ENCODE measurements around the gene SORBS1.

DNA sequence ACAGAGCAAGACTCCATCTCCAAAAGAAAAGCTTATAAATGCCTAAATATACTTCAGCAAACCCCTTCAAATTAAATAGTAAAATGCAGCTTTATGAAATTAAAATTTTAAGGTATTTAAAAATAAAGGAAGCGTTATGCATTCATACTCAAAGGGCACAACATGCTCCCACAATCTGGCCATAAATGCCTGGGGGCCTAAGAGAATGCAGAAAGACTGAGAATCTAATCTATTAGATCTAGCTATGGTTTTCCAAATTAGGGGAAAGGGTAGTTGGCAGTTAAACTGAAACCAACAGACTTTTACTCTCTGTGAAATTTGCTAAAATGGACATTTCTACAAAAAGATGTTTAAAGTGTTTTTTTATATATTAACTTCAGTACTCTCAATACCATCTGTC is 40.6 kb downstream of the SORBS1 start:
- TF ChIP-seq, protein P1, sequence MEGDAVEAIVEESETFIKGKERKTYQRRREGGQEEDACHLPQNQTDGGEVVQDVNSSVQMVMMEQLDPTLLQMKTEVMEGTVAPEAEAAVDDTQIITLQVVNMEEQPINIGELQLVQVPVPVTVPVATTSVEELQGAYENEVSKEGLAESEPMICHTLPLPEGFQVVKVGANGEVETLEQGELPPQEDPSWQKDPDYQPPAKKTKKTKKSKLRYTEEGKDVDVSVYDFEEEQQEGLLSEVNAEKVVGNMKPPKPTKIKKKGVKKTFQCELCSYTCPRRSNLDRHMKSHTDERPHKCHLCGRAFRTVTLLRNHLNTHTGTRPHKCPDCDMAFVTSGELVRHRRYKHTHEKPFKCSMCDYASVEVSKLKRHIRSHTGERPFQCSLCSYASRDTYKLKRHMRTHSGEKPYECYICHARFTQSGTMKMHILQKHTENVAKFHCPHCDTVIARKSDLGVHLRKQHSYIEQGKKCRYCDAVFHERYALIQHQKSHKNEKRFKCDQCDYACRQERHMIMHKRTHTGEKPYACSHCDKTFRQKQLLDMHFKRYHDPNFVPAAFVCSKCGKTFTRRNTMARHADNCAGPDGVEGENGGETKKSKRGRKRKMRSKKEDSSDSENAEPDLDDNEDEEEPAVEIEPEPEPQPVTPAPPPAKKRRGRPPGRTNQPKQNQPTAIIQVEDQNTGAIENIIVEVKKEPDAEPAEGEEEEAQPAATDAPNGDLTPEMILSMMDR (IDR thresholded peaks at IDR 0.05; ENCODE audit: extremely low read depth in 1 of 2, insufficient read depth in 1 of 2, low read depth in 1 of 2, low read length in 2 of 2): no peak
- TF ChIP-seq POLR2A (IDR thresholded peaks at IDR 0.05; ENCODE audit: low read depth, low read length) (no peak), MYC (IDR thresholded peaks at IDR 0.05; ENCODE audit: low read depth, low read length) (no peak), EZH2 (IDR thresholded peaks at IDR 0.05; ENCODE audit: borderline replicate concordance, low read depth, low read length, severe bottlenecking) (no peak)

Measured in endothelial cell of umbilical vein (primary cell).